GM12872 (cell line): Measurements from ENCODE around the gene CASP9.

Source experiments
- TF ChIP-seq, protein P1 (sequence below): IDR thresholded peaks from 3 replicates; pipeline ENCODE4 v1.5.1; 2011; ENCODE audit warnings: low read depth, mild to moderate bottlenecking, low read length, moderate library complexity; ENCODE audit not compliant: insufficient read depth

Gene CASP9

DNA sequence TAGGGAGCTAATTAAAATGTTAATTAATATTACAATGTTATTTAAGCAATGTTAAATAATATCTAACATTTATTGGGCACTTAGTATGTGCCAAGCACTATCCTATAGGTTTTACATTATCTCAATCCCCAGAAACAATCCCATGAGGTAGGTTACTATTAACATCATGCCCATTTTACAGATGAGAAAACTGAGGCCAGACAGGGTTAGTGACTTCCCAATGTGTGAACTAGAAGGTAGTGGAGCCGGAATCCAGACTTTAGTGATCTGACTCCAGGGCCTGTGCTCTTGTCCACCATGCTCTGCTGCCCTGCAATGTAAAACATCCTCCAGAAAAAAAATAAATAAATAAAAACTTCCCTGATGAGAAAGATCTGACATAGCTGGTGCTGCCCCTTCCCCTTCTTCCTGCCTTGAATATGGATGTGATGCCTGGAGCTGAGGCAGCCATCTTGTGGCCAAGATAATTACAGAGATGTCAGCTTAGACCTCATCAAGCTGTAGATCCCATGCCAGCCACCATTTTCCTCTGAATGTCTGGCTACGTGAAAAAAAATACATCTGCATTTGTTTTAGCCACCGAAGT is 75.0 kb downstream of the CASP9 start:
- TF ChIP-seq, protein P1, sequence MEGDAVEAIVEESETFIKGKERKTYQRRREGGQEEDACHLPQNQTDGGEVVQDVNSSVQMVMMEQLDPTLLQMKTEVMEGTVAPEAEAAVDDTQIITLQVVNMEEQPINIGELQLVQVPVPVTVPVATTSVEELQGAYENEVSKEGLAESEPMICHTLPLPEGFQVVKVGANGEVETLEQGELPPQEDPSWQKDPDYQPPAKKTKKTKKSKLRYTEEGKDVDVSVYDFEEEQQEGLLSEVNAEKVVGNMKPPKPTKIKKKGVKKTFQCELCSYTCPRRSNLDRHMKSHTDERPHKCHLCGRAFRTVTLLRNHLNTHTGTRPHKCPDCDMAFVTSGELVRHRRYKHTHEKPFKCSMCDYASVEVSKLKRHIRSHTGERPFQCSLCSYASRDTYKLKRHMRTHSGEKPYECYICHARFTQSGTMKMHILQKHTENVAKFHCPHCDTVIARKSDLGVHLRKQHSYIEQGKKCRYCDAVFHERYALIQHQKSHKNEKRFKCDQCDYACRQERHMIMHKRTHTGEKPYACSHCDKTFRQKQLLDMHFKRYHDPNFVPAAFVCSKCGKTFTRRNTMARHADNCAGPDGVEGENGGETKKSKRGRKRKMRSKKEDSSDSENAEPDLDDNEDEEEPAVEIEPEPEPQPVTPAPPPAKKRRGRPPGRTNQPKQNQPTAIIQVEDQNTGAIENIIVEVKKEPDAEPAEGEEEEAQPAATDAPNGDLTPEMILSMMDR, result no peak

DNA sequence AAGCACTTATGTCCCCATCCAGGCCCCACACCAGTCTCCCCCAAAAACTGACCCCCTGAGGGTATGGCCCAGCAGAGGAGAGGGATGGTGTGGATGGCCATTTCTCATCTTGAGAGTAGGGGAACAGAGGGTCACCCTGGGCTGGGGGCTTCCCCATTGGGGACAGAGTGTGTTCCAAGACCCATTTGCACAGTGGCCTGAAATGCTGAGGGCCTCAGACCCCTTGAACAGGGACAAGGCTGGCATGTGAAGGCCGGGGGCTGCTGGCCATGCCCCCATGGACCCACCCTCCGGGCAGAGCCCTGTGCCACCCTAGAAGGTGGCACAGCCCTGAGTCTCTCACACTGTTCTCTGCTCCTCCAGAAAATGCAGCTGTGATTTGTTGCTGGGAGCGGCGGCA is 77.8 kb downstream of the CASP9 start:
- TF ChIP-seq, protein P1, result no peak

DNA sequence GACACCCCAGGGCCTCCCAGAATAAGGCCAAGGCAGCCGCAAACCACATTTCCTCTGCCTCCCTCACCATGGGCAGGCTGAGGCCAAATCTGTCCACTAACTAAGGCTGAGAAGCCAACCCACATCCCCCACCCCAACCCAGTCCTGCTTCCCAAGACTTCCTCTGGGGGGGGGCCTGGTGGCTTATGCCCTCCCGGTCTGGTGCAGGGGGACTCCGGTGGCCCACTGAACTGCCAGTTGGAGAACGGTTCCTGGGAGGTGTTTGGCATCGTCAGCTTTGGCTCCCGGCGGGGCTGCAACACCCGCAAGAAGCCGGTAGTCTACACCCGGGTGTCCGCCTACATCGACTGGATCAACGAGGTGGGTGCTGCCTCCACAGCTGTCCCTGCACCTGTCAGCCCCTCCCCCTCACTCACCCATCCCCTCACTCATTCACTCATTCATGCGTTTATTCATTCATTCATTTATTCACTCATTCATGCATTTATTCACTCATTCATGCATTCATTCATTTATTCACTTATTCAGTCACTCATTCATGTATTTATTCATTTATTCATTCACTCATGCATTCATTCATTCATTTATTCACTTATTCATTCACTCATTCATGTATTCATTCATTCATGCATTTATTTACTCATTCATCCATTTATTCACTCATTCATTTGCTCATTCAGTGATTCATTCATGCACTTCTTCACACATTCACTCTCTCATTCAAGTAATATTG is 78.5 kb downstream of the CASP9 start:
- TF ChIP-seq, protein P1, result no peak

DNA sequence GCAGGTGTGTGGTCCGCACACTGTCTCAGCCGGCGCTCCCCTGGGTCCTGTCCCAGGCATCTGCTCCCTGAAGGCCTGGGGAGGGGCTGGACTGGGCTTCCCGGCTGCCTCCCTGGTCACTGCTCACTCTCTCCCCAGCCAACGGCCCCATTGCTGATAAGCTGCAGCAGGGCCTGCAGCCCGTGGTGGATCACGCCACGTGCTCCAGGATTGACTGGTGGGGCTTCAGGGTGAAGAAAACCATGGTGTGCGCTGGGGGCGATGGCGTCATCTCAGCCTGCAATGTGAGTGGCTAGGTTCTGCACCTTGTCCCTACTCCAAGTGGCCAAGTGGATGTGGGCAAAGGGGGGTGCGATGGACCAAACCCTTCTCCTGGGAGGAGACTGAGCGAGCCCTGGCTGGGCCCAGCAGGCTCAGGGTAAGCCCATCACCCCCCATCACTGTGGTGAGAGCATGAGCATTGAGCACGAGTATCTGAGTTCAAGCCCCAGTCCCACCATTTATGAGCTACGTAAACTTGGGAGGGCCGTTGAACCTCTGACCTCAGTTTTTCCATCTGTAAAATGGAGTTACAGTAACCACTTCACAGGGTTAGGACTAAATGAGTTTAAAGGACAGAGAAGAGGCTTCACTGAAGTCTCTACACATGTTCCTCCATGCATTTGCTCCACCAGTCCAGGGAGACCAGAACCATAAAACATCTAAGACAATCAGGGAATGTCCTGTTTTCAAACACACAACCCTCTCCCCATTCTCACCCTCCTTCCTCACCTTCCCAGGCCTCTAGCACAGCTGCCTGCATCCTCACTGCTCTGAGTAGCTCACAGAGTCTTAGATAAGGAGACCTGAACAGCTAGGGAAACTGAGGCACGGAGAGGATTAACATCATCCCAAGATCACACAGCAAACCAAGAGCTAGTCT is 79.3 kb downstream of the CASP9 start:
- TF ChIP-seq, protein P1, result no peak

DNA sequence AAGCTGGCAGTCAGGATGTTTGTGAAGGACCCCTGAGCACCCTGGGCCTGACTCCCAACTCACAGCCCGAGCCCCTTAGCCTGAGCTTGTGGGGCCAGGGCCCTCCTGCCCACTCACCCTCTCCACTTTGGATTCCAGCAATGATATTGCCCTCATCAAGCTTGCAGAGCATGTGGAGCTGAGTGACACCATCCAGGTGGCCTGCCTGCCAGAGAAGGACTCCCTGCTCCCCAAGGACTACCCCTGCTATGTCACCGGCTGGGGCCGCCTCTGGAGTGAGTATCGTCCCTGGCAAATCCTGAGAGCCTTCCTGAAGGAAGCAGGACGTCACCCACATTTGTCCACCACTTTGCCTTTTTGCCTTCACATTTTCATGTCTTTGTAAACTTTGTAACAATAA is 80.7 kb downstream of the CASP9 start:
- TF ChIP-seq, protein P1, result no peak

DNA sequence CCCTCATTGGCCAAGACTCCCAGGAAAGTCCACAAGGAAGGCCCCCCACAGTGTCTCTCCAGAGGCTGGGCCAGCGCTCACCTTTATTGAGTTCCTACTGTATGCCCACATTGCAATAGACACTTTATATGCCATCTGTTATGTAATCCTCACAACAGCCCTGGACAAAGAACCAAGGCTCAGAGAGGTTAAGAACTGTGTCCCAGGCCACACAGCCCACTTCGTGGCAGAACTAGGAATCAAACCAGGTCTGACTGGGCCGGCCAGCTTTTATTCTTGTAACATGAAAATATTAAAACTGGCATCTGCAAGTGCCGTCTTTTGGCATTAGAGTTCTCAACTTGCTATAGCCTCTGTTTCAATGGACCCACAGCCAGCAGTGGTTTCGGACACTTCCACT is 81.3 kb downstream of the CASP9 start:
- TF ChIP-seq, protein P1, result no peak

DNA sequence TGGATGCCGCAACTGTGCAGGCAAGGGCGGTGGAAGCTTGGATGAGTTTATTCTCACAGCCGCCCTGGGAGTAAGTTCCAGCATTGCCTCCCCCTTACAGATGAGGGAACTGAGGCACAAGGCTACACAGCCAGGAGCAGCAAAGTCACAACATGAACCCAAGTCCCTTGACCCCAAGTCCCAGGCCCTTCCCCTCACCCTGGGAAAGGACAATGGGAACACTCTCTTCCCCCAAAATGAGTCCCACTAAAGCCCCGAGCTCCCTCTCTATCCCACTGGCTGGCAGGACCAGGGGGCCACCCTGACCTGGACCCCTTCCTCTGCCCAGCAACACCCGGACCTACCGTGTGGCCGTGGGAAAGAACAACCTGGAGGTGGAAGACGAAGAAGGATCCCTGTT is 81.9 kb downstream of the CASP9 start:
- TF ChIP-seq, protein P1, result no peak
